GM23338 (cell line): ENCODE data around the gene SPARC. TPM values are rescaled to one million over a fixed set of nuclear protein-coding genes. Genes with fewer than 3 reads are reported as not detected.

Source experiments
- ATAC-seq: fragments of 200-7000 bp; cut with Tn5 transposase; 3 replicates; pipeline ENCODE4 v1.9.1; 2020
- DNase-seq: peaks from one replicate; pipeline ENCODE4 v3.0.0-alpha.2; 2015; ENCODE audit warnings: low spot score
- H2AFZ ChIP-seq: fragments of 200-600 bp; sonication (generic); 2 replicates; pipeline ENCODE4 v1.8.0; 2016; ENCODE audit warnings: antibody characterized with exemption, mild to moderate bottlenecking, moderate library complexity
- H3F3A ChIP-seq: fragments of 200-600 bp; sonication (generic); replicated peaks from 2 replicates; pipeline ENCODE4 v1.8.0; 2017; ENCODE audit warnings: antibody characterized with exemption, mixed run types, low read depth
- H3K27ac ChIP-seq: fragments of 200-600 bp; sonication (generic); 2 replicates; pipeline ENCODE4 v1.6.1; 2016; ENCODE audit warnings: low read depth
- H3K27me3 ChIP-seq: fragments of 200-600 bp; sonication (generic); 2 replicates; pipeline ENCODE4 v1.8.0; 2016; ENCODE audit warnings: mild to moderate bottlenecking, mixed run types, moderate library complexity; ENCODE audit not compliant: insufficient read depth
- H3K36me3 ChIP-seq: fragments of 200-600 bp; sonication (generic); 2 replicates; pipeline ENCODE4 v1.8.0; 2016; ENCODE audit warnings: mild to moderate bottlenecking; ENCODE audit not compliant: insufficient read depth
- H3K4me1 ChIP-seq: fragments of 200-600 bp; sonication (generic); 2 replicates; pipeline ENCODE4 v1.8.0; 2016; ENCODE audit warnings: mild to moderate bottlenecking, moderate library complexity; ENCODE audit not compliant: insufficient read depth
- H3K4me2 ChIP-seq: fragments of 200-600 bp; sonication (generic); 2 replicates; pipeline ENCODE4 v1.7.1; 2017; ENCODE audit warnings: mixed run types
- H3K4me3 ChIP-seq: fragments of 200-600 bp; sonication (generic); 2 replicates; pipeline ENCODE4 v1.6.1; 2016; ENCODE audit warnings: mixed run types
- H3K79me2 ChIP-seq: fragments of 200-600 bp; sonication (generic); replicated peaks from 2 replicates; pipeline ENCODE4 v1.8.0; 2017; ENCODE audit warnings: mild to moderate bottlenecking; ENCODE audit not compliant: insufficient read depth
- H3K9me2 ChIP-seq: fragments of 200-600 bp; sonication (generic); 2 replicates; pipeline ENCODE4 v1.8.0; 2017; ENCODE audit not compliant: insufficient read depth
- H4K20me1 ChIP-seq: fragments of 200-600 bp; sonication (generic); replicated peaks from 2 replicates; pipeline ENCODE4 v1.8.0; 2017; ENCODE audit warnings: mild to moderate bottlenecking; ENCODE audit not compliant: insufficient read depth
- H3K27ac Mint-ChIP-seq: 2 replicates; pipeline ENCODE4 v1.8.0; 2020; ENCODE audit warnings: inconsistent platforms, mild to moderate bottlenecking, moderate library complexity, mixed read lengths
- H3K27me3 Mint-ChIP-seq: 3 replicates; pipeline ENCODE4 v1.8.0; 2022; ENCODE audit warnings: low read depth, mild to moderate bottlenecking, moderate library complexity, mixed read lengths, inconsistent platforms; ENCODE audit not compliant: insufficient read depth, poor library complexity
- H3K36me3 Mint-ChIP-seq: 3 replicates; pipeline ENCODE4 v1.8.0; 2021; ENCODE audit warnings: low read depth, mild to moderate bottlenecking, inconsistent platforms, moderate library complexity, mixed read lengths
- H3K4me1 Mint-ChIP-seq: 3 replicates; pipeline ENCODE4 v1.8.0; 2020; ENCODE audit warnings: mild to moderate bottlenecking, inconsistent platforms, mixed read lengths
- H3K4me3 Mint-ChIP-seq: 3 replicates; pipeline ENCODE4 v1.8.0; 2021; ENCODE audit warnings: moderate library complexity, mild to moderate bottlenecking, inconsistent platforms, mixed read lengths
- H3K9me3 Mint-ChIP-seq: 3 replicates; pipeline ENCODE4 v1.8.0; 2020; ENCODE audit warnings: moderate library complexity, mild to moderate bottlenecking, inconsistent platforms, mixed read lengths
- CREB1 ChIP-seq: fragments of 250-450 bp; sonication (Bioruptor Pico); IDR thresholded peaks from 2 replicates; pipeline ENCODE4 v1.5.0; 2020; ENCODE audit warnings: low read depth, mild to moderate bottlenecking, moderate library complexity
- EZH2 ChIP-seq: fragments of 200-600 bp; sonication (generic); IDR thresholded peaks from one replicate; pipeline ENCODE4 v1.8.0; 2017; ENCODE audit warnings: antibody characterized with exemption, mild to moderate bottlenecking, low read depth; ENCODE audit not compliant: unreplicated experiment
- EZH2phosphoT487 ChIP-seq: fragments of 200-600 bp; sonication (generic); IDR thresholded peaks from one replicate; pipeline ENCODE4 v1.8.1; 2018; ENCODE audit warnings: antibody characterized with exemption; ENCODE audit not compliant: unreplicated experiment
- JUNB ChIP-seq: IDR thresholded peaks from one replicate; pipeline ENCODE4 v1.6.1; 2016; ENCODE audit warnings: antibody characterized with exemption; ENCODE audit not compliant: unreplicated experiment
- POLR2AphosphoS5 ChIP-seq: IDR thresholded peaks from 2 replicates; pipeline ENCODE4 v1.6.1; 2016; ENCODE audit warnings: antibody characterized with exemption, low read depth
- ZNF114 ChIP-seq: fragments of 250-450 bp; sonication (Bioruptor Pico); IDR thresholded peaks from 2 replicates; pipeline ENCODE4 v1.5.0; 2020; ENCODE audit warnings: mild to moderate bottlenecking, moderate library complexity
- polyA plus RNA-seq: library from polyadenylated mRNA; unstranded; fragments of >200 nt; fragmentation: Nextera tagmentation; extraction: Ambion mirVana; gene quantifications from 2 replicates; pipeline ENCODE4 v1.2.1, GENCODE V29; 2016
- total RNA-seq: library from RNA; depleted of rRNA; stranded (reverse); fragments of >200 nt; shearing (Covaris generic); gene quantifications from 2 replicates; pipeline ENCODE4 v1.2.3, GENCODE V29; 2014
- TF ChIP-seq, protein P1 (sequence below): IDR thresholded peaks from 2 replicates; pipeline ENCODE4 v1.6.1; 2016; ENCODE audit warnings: antibody characterized with exemption
- TF ChIP-seq, protein P2 (sequence below): fragments of 250-450 bp; sonication (Bioruptor Pico); IDR thresholded peaks from 2 replicates; pipeline ENCODE4 v1.5.0; 2020; ENCODE audit warnings: mild to moderate bottlenecking, moderate library complexity
- TF ChIP-seq, protein P3 (sequence below): IDR thresholded peaks from one replicate; pipeline ENCODE4 v1.6.1; 2018; ENCODE audit warnings: antibody characterized with exemption; ENCODE audit not compliant: unreplicated experiment

The SPARC gene
- total and polyA plus RNA-seq, 2 experiments from 2014 or later: 218 to 225 TPM

DNA sequence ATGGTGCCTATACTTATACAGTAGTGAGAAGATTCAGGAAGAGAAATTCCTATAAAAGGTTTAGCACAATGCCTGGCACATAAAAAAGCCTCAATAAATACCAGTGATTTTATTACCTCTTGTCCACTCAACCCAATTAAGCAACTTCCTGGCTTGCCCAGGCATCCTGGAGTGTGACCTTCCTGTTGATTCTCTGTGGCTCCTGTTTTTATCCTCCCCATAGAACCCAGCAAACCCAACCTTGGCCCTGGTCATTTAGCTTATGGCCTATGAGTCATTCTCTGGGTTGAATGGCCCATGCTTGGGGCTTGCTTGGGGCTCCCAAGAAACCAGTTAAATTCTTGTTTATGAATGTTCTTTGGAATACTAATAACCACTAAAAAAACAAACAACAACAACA lies 21.4 kb upstream of the SPARC start:
- no peak overlapping the region for H3K27ac ChIP-seq
- Mint-ChIP-seq H3K4me1 (peaks cover 7% of the 10 kb centered on the region; the same call in 1 of the 3 replicates), H3K36me3 (no peaks in the 10 kb centered on the region; the same call in 2 of the 3 replicates), H3K9me3 (no peaks in the 10 kb centered on the region), H3K27me3 (no peaks in the 10 kb centered on the region), H3K4me3 (no peak overlapping the region), H3K27ac (no peak overlapping the region)
- H4K20me1 ChIP-seq: no peaks in the 10 kb centered on the region
- H3K4me2 ChIP-seq: no peak overlapping the region
- TF ChIP-seq EZH2 (no peak), ZNF114 (CRISPR knock-in tag) (no peak), POLR2AphosphoS5 (no peak), JUNB (no peak), EZH2phosphoT487 (no peak), CREB1 (CRISPR knock-in tag) (no peak)
- TF ChIP-seq, protein P1, sequence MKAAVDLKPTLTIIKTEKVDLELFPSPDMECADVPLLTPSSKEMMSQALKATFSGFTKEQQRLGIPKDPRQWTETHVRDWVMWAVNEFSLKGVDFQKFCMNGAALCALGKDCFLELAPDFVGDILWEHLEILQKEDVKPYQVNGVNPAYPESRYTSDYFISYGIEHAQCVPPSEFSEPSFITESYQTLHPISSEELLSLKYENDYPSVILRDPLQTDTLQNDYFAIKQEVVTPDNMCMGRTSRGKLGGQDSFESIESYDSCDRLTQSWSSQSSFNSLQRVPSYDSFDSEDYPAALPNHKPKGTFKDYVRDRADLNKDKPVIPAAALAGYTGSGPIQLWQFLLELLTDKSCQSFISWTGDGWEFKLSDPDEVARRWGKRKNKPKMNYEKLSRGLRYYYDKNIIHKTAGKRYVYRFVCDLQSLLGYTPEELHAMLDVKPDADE: no peak
- TF ChIP-seq, protein P2, sequence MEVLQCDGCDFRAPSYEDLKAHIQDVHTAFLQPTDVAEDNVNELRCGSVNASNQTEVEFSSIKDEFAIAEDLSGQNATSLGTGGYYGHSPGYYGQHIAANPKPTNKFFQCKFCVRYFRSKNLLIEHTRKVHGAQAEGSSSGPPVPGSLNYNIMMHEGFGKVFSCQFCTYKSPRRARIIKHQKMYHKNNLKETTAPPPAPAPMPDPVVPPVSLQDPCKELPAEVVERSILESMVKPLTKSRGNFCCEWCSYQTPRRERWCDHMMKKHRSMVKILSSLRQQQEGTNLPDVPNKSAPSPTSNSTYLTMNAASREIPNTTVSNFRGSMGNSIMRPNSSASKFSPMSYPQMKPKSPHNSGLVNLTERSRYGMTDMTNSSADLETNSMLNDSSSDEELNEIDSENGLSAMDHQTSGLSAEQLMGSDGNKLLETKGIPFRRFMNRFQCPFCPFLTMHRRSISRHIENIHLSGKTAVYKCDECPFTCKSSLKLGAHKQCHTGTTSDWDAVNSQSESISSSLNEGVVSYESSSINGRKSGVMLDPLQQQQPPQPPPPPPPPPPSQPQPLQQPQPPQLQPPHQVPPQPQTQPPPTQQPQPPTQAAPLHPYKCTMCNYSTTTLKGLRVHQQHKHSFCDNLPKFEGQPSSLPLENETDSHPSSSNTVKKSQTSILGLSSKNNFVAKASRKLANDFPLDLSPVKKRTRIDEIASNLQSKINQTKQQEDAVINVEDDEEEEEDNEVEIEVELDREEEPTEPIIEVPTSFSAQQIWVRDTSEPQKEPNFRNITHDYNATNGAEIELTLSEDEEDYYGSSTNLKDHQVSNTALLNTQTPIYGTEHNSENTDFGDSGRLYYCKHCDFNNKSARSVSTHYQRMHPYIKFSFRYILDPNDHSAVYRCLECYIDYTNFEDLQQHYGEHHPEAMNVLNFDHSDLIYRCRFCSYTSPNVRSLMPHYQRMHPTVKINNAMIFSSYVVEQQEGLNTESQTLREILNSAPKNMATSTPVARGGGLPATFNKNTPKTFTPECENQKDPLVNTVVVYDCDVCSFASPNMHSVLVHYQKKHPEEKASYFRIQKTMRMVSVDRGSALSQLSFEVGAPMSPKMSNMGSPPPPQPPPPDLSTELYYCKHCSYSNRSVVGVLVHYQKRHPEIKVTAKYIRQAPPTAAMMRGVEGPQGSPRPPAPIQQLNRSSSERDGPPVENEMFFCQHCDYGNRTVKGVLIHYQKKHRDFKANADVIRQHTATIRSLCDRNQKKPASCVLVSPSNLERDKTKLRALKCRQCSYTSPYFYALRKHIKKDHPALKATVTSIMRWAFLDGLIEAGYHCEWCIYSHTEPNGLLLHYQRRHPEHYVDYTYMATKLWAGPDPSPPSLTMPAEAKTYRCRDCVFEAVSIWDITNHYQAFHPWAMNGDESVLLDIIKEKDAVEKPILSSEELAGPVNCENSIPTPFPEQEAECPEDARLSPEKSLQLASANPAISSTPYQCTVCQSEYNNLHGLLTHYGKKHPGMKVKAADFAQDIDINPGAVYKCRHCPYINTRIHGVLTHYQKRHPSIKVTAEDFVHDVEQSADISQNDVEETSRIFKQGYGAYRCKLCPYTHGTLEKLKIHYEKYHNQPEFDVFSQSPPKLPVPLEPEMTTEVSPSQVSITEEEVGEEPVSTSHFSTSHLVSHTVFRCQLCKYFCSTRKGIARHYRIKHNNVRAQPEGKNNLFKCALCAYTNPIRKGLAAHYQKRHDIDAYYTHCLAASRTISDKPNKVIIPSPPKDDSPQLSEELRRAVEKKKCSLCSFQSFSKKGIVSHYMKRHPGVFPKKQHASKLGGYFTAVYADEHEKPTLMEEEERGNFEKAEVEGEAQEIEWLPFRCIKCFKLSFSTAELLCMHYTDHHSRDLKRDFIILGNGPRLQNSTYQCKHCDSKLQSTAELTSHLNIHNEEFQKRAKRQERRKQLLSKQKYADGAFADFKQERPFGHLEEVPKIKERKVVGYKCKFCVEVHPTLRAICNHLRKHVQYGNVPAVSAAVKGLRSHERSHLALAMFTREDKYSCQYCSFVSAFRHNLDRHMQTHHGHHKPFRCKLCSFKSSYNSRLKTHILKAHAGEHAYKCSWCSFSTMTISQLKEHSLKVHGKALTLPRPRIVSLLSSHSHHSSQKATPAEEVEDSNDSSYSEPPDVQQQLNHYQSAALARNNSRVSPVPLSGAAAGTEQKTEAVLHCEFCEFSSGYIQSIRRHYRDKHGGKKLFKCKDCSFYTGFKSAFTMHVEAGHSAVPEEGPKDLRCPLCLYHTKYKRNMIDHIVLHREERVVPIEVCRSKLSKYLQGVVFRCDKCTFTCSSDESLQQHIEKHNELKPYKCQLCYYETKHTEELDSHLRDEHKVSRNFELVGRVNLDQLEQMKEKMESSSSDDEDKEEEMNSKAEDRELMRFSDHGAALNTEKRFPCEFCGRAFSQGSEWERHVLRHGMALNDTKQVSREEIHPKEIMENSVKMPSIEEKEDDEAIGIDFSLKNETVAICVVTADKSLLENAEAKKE (CRISPR knock-in tag): no peak
- TF ChIP-seq, protein P3, sequence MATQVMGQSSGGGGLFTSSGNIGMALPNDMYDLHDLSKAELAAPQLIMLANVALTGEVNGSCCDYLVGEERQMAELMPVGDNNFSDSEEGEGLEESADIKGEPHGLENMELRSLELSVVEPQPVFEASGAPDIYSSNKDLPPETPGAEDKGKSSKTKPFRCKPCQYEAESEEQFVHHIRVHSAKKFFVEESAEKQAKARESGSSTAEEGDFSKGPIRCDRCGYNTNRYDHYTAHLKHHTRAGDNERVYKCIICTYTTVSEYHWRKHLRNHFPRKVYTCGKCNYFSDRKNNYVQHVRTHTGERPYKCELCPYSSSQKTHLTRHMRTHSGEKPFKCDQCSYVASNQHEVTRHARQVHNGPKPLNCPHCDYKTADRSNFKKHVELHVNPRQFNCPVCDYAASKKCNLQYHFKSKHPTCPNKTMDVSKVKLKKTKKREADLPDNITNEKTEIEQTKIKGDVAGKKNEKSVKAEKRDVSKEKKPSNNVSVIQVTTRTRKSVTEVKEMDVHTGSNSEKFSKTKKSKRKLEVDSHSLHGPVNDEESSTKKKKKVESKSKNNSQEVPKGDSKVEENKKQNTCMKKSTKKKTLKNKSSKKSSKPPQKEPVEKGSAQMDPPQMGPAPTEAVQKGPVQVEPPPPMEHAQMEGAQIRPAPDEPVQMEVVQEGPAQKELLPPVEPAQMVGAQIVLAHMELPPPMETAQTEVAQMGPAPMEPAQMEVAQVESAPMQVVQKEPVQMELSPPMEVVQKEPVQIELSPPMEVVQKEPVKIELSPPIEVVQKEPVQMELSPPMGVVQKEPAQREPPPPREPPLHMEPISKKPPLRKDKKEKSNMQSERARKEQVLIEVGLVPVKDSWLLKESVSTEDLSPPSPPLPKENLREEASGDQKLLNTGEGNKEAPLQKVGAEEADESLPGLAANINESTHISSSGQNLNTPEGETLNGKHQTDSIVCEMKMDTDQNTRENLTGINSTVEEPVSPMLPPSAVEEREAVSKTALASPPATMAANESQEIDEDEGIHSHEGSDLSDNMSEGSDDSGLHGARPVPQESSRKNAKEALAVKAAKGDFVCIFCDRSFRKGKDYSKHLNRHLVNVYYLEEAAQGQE: no peak
- H3F3A ChIP-seq: no peaks in the 10 kb centered on the region
- H3K27me3 ChIP-seq: no peaks in the 10 kb centered on the region
- ATAC-seq (no peak), DNase-seq (no peak)
- H3K4me1 ChIP-seq: no peaks in the 10 kb centered on the region
- no peak overlapping the region for H3K4me3 ChIP-seq
- no peaks in the 10 kb centered on the region for H3K36me3 ChIP-seq
- no peaks in the 10 kb centered on the region for H3K9me2 ChIP-seq
- H2AFZ ChIP-seq: no peak overlapping the region
- H3K79me2 ChIP-seq: no peaks in the 10 kb centered on the region
